Esophagus muscularis mucosa (tissue), 4 donors: ENCODE results near the gene COG7.

Experiments
- CTCF ChIP-seq, 3 experiments: fragments of 200-600 bp in 2 of 3; fragments of 450-650 bp in 1 of 3; sonication (generic) in 2 of 3; IDR thresholded peaks; one replicate each; pipeline ENCODE4 v1.5.1; 2017 to 2019; ENCODE audit warnings: antibody characterized with exemption in 3 of 3, mild to moderate bottlenecking in 2 of 3, moderate library complexity in 1 of 3
- EP300 ChIP-seq: sonication (generic); formaldehyde crosslinking; IDR thresholded peaks from one replicate; pipeline ENCODE4 v1.6.1; 2017; ENCODE audit warnings: antibody characterized with exemption
- POLR2AphosphoS5 ChIP-seq, 2 donors: sonication (generic); formaldehyde crosslinking; IDR thresholded peaks; one replicate each; pipeline ENCODE4 v1.6.1; 2017; ENCODE audit warnings: antibody characterized with exemption in 2 of 2

GRCh38 chr16:23378921-23379320, 74.1 kb downstream of the COG7 start:
- TF ChIP-seq CTCF (IDR thresholded peaks at IDR 0.05) (no peak), EP300 (no peak), POLR2AphosphoS5 (IDR thresholded peaks at IDR 0.05) (no peak)
